ENCODE measurements around the gene KIAA1671.

DNA sequence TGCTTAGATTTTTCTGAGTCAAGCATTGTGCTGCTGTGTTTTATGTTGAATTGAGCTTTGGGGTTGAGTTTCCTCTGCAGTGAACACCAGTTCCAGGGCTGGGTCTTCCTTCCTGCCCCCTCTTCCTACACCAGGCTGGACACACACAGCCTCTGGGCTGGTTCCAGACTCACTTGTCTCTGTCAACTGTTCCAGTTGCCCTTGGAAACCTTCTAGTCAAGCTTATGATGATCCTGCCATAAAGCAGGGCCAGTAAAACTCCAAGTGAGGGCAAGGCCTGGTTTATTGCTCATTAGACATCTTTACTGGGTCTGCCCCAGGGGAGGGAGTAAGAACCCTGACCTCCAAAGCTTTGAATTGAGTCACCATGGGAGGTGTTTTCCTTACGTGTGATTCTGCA lies 61.1 kb downstream of the KIAA1671 start:
- TF ChIP-seq, protein P1, sequence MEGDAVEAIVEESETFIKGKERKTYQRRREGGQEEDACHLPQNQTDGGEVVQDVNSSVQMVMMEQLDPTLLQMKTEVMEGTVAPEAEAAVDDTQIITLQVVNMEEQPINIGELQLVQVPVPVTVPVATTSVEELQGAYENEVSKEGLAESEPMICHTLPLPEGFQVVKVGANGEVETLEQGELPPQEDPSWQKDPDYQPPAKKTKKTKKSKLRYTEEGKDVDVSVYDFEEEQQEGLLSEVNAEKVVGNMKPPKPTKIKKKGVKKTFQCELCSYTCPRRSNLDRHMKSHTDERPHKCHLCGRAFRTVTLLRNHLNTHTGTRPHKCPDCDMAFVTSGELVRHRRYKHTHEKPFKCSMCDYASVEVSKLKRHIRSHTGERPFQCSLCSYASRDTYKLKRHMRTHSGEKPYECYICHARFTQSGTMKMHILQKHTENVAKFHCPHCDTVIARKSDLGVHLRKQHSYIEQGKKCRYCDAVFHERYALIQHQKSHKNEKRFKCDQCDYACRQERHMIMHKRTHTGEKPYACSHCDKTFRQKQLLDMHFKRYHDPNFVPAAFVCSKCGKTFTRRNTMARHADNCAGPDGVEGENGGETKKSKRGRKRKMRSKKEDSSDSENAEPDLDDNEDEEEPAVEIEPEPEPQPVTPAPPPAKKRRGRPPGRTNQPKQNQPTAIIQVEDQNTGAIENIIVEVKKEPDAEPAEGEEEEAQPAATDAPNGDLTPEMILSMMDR (IDR thresholded peaks at IDR 0.05; ENCODE audit: insufficient read depth, low read length, poor library complexity, severe bottlenecking) = no peak
- TF ChIP-seq EZH2phosphoT487 (conservative IDR thresholded peaks at IDR 0.05; ENCODE audit: low read length) = no peak

Data from SU-DHL-6 (cell line).